OCI-LY7 (cell line): Measurements from ENCODE around the gene ODF2.

ENCODE experiments used
- EZH2phosphoT487 ChIP-seq: fragments of 200-600 bp; sonication (generic); IDR thresholded peaks from 2 replicates; pipeline ENCODE4 v1.6.1; 2018; ENCODE audit warnings: low read depth, borderline replicate concordance, mild to moderate bottlenecking, mixed run types, antibody characterized with exemption, low read length, moderate library complexity, mixed read lengths
- TF ChIP-seq, protein P1 (sequence below): fragments of 200-600 bp; sonication (generic); conservative IDR thresholded peaks from 2 replicates; pipeline ENCODE4 v1.5.1; 2014; ENCODE audit warnings: mild to moderate bottlenecking, antibody characterized with exemption, low read length, moderate library complexity, mixed read lengths

GRCh38 chr9:128529191-128529590, 73.4 kb downstream of the ODF2 start:
- TF ChIP-seq, protein P1, sequence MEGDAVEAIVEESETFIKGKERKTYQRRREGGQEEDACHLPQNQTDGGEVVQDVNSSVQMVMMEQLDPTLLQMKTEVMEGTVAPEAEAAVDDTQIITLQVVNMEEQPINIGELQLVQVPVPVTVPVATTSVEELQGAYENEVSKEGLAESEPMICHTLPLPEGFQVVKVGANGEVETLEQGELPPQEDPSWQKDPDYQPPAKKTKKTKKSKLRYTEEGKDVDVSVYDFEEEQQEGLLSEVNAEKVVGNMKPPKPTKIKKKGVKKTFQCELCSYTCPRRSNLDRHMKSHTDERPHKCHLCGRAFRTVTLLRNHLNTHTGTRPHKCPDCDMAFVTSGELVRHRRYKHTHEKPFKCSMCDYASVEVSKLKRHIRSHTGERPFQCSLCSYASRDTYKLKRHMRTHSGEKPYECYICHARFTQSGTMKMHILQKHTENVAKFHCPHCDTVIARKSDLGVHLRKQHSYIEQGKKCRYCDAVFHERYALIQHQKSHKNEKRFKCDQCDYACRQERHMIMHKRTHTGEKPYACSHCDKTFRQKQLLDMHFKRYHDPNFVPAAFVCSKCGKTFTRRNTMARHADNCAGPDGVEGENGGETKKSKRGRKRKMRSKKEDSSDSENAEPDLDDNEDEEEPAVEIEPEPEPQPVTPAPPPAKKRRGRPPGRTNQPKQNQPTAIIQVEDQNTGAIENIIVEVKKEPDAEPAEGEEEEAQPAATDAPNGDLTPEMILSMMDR = no peak
- TF ChIP-seq EZH2phosphoT487 = no peak
